Stimulated activated CD8-positive, alpha-beta memory T cell treated with anti-CD3 and anti-CD28 coated beads, Interleukin-15, amount 100 ng/mL, for 4 hours (primary cell): ENCODE data around the gene SNX33.

Experiments
- DNase-seq, 2 donors: peaks; one replicate each; pipeline ENCODE4 v3.0.0-alpha.2; 2020; ENCODE audit warnings: low read depth in 2 of 2

The SNX33 gene

GRCh38 chr15:75641603-75642002, 6.1 kb upstream of the SNX33 start:
- no peak for DNase-seq

- no peak for DNase-seq
These were observed 3.3 kb upstream of the SNX33 start for GRCh38 chr15:75644376-75644775.

GRCh38 chr15:75646112-75646943, 1.4 kb upstream of the SNX33 start:
- no peak for DNase-seq

GRCh38 chr15:75646944-75647364, 758 bp upstream of the SNX33 start:
- no peak for DNase-seq

GRCh38 chr15:75648156-75649000, 666 bp downstream of the SNX33 start:
- no peak for DNase-seq

- DNase-seq, result no peak
These were observed 1.5 kb downstream of the SNX33 start for GRCh38 chr15:75649045-75649761.

GRCh38 chr15:75649848-75650247, 2.1 kb downstream of the SNX33 start:
- no peak for DNase-seq

- DNase-seq, result no peak
These were observed 3.4 kb downstream of the SNX33 start for GRCh38 chr15:75650908-75651809.

- no peak for DNase-seq
These were observed 4.3 kb downstream of the SNX33 start for GRCh38 chr15:75651810-75652543.

- no peak for DNase-seq
These were observed 5.7 kb downstream of the SNX33 start for GRCh38 chr15:75653347-75653913.

- DNase-seq, result no peak
These were observed 6.6 kb downstream of the SNX33 start for GRCh38 chr15:75654201-75654907.

- DNase-seq, result no peak
These were observed 8.2 kb downstream of the SNX33 start for GRCh38 chr15:75655931-75656330.

GRCh38 chr15:75656331-75656730, 8.6 kb downstream of the SNX33 start:
- DNase-seq, result no peak

- DNase-seq, result no peak
These were observed 9.1 kb downstream of the SNX33 start for GRCh38 chr15:75656813-75657212.

- DNase-seq, result no peak
These were observed 11.5 kb downstream of the SNX33 start for GRCh38 chr15:75659141-75659771.

- no peak for DNase-seq
These were observed 12.4 kb downstream of the SNX33 start for GRCh38 chr15:75659928-75660645.

GRCh38 chr15:75661100-75661755, 13.5 kb downstream of the SNX33 start:
- no peak for DNase-seq

- no peak for DNase-seq
These were observed 14.0 kb downstream of the SNX33 start for GRCh38 chr15:75661756-75662140.
